ENCODE measurements around the gene NCOA3.
"Not testable (repeated sequence)": the region's sequence is repeated elsewhere in the genome, so short reads cannot be mapped to it uniquely, and the experiment has no call there.

NCOA3 gene

DNA sequence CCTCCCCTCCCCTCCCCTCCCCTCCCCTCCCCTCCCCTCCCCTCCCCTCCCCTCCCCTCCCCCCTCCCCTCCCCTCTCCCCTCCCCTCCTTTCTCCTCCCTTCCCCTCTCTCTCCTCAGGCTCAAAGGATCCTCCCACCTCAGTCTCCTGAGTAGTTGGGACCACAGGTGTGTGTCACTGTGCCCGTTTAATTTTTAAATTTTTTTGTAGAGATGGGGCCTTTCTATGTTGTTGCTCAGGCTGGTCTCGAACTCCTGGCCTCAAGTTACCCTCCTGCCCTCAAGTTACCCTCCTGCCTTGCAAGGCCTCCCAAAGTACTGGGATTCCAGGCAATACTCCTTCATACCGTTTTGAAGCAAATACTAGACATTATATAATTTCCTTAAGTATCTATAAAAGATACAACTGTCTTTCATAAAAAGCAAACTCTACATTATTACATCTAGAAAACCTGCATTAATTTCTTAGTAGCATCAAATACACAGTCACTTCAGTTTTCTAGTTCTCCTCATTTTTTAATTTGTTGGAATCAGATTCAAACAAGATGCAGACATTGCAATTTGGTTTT is 39.8 kb downstream of the NCOA3 start:
- DNase-seq, result no peak

GRCh38 chr20:47543006-47543431 is 41.3 kb downstream of the NCOA3 start:
- no peak for DNase-seq

DNA sequence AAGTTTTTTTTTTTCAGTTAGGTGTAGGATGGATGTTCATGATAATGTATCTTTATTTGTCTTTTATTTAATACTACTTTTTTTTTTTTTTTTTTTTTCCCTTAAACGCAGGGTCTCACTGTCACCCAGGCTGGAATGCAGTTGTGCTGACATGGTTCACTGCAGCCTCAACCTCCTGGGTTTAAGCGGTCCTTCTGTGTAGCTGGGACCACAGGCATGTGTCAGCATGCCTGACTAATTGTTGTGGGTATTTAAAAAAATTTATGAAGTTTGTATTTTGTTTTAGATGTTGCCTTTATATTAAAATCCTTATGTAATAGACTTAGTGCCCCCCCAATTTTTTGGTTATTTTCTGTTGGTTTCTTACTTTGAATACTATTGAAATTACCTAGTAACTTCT is 42.6 kb downstream of the NCOA3 start:
- no peak for DNase-seq

GRCh38 chr20:47544852-47545251 is 43.2 kb downstream of the NCOA3 start:
- no peak for DNase-seq

GRCh38 chr20:47545499-47545898 is 43.8 kb downstream of the NCOA3 start:
- DNase-seq, result no peak

GRCh38 chr20:47546184-47547033 is 44.7 kb downstream of the NCOA3 start:
- no peak for DNase-seq

GRCh38 chr20:47547034-47547387 is 45.3 kb downstream of the NCOA3 start:
- no peak for DNase-seq

DNA sequence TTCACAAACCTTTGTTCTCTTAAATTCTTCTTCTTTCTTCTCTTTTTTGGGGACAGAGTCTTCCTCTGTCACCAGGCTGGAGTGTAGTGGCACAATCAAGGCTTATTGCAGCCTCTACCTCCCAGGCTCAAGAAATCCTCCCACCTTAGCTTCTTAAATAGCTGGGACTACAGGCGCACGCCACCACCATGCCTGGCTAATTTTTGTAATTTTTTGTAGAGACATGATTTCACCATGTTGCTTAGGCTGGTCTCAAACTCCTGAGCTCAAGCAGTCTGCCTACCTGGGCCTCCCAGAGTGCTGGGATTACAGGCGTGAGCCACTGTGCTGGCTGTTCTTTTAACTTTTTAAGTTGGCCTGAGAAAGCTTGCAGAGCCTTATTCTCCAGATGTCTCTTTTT is 48.0 kb downstream of the NCOA3 start:
- DNase-seq, result no peak

GRCh38 chr20:47551222-47551621 is 49.5 kb downstream of the NCOA3 start:
- no peak for DNase-seq

- DNase-seq, result no peak
Observed at GRCh38 chr20:47551841-47552240, 50.2 kb downstream of the NCOA3 start.

GRCh38 chr20:47552996-47553395 is 51.3 kb downstream of the NCOA3 start:
- DNase-seq, result no peak

GRCh38 chr20:47553594-47554235 is 52.0 kb downstream of the NCOA3 start:
- not testable (repeated sequence) for DNase-seq

GRCh38 chr20:47554283-47554682 is 52.6 kb downstream of the NCOA3 start:
- DNase-seq, result not testable (repeated sequence)

GRCh38 chr20:47557218-47557617 is 55.5 kb downstream of the NCOA3 start:
- DNase-seq, result no peak

DNA sequence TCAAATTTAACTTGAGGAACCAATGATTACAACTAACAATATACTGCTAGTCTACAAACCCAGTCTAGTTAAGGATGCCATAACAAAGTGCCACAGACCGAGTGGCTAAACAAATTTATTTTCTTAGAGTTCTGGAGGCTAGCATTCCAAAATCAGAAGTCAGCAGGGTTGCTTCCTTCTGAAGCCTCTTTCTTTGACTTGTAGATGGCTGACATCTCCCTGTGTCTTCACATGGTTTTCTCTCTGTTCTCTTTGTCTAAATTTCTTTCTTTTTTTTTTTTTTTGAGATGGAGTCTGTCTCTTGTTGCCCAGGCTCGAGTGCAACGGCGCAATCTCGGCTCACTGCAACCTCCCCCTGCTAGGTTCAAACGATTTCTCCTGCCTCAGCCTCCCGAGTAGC is 56.1 kb downstream of the NCOA3 start:
- no peak for DNase-seq

DNA sequence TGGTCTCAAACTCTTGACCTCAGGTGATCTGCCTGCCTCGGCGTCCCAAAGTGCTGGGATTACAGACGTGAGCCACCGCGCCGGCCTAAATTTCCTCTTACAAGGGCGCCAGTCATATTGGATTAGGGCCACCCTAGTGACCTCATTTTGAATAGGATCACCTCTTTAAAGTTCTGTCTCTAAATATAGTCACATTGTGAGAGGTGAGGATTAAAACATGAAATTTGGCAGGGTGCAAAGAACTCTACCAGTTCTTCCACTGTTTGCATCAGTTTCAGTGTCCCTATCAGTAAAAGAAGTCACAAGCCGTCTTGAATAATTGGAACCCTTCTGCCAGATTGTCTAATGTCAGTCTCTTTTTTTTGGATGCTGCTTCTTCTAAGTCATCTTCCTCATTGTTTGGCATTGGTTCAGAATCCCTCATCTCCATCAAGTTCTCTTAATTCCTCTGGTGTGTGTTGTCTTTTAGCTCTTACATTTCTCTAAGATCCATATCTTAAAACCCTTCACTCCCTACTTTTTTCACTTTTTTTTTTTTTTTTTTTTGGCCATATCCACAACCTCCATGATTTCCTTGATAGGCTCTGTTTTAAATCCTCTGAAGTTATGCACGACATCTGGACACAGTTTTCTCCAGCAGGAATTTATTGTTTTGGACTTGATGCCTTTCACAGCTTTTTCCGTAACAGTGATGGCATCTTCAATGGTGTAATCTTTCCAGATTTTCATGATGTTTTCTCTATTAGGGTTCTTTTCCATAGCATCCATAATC is 56.8 kb downstream of the NCOA3 start:
- no peak for DNase-seq

DNA sequence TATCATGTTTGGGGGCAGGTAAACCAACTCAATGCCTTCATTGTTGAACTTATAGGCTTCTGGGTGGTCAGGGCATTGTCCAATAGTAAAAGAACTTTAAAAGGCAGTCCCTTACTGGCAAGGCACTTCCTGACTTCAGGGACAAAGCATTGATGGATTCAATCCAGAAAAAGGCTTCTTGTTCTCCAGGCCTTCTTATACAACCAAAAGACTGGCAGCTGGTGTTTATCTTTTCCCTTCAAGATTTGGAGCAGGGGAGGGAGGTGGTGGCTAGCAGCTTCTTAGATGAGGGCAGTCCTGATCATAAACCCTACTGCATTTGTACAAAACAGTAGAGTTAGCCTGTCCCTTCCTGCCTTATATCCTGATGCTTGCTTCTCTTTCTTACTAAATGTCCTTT is 57.5 kb downstream of the NCOA3 start:
- DNase-seq, result no peak

- no peak for DNase-seq
Observed at GRCh38 chr20:47561180-47561579, 59.5 kb downstream of the NCOA3 start.

DNA sequence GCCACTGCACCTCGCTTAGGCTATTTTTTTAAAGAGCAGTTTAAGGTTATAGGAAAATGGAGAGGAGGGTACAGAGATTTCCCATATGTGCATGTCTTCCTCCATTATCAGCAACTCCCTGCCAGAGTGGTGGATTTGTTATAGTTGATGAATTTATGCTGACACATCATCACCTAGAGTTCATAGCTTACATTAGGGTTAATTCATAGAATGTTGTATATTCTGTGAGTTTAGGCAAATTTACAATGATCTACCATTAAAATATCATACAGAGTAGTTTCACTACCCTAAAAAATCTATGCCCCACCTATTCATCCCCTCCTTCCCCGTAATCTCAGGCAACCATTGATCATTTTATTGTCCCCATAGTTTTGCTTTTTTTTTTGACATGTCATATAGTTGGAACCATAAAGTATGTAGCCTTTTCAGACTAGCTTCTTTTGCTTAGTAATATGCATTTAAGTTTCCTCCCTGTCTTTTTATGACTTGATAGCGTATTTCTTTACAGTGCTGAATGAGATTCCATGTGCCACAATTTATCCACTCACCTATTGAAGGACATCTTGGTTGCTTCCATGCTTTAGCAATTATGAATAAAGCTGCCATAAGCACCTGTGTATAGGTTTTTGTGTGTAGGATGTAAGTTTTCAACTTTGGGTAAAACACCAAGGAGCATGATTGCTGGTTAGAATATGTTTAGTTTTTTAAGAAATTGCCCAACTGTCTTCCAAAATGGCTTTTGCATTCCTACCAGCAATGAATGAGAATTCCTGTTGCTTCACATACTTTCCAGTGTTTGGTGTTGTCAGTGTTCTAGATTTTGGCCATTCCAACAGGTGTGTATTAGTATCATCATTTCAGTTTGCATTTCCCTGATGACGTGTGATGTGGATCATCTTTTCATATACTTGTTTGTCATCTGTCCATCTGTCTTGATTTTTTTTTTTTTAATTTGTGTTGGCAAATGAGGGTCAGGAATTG is 60.2 kb downstream of the NCOA3 start:
- no peak for DNase-seq

- DNase-seq, result no peak
Observed at GRCh38 chr20:47566269-47566668, 64.6 kb downstream of the NCOA3 start.

GRCh38 chr20:47568019-47568418 is 66.3 kb downstream of the NCOA3 start:
- DNase-seq, result no peak

GRCh38 chr20:47568837-47569410 is 67.2 kb downstream of the NCOA3 start:
- DNase-seq, result no peak
